HepG2 (cell line): ENCODE measurements around the gene ENTPD6. TPM values are rescaled to one million over a fixed set of nuclear protein-coding genes. Genes with fewer than 3 reads are reported as not detected.
A peak's percentile ranks its signal among the peaks of the same experiment; 100 is the strongest.

Source experiments
- FUBP1 ChIP-seq: sonication (generic); formaldehyde crosslinking; IDR thresholded peaks from 2 replicates; pipeline ENCODE4 v1.5.1; 2020; ENCODE audit warnings: missing genetic modification reagents, mild to moderate bottlenecking, borderline replicate concordance
- GLMP ChIP-seq: sonication (generic); formaldehyde crosslinking; IDR thresholded peaks from 2 replicates; pipeline ENCODE4 v1.9.0; 2021; ENCODE audit warnings: missing genetic modification reagents, mild to moderate bottlenecking, borderline replicate concordance
- HES4 ChIP-seq: sonication (generic); formaldehyde crosslinking; IDR thresholded peaks from 2 replicates; pipeline ENCODE4 v1.9.0; 2021; ENCODE audit warnings: mild to moderate bottlenecking, missing genetic modification reagents, borderline replicate concordance
- STAG1 ChIP-seq: sonication (generic); formaldehyde crosslinking; IDR thresholded peaks from 2 replicates; pipeline ENCODE4 v1.4.0; 2020; ENCODE audit warnings: missing genetic modification reagents
- TMF1 ChIP-seq: sonication (generic); formaldehyde crosslinking; IDR thresholded peaks from 2 replicates; pipeline ENCODE4 v1.8.1; 2022; ENCODE audit warnings: low read depth, missing genetic modification reagents
- ZBED4 ChIP-seq: sonication (generic); formaldehyde crosslinking; IDR thresholded peaks from 2 replicates; pipeline ENCODE4 v1.4.0; 2020; ENCODE audit warnings: missing genetic modification reagents, borderline replicate concordance
- ZBTB42 ChIP-seq: sonication (generic); formaldehyde crosslinking; IDR thresholded peaks from 2 replicates; pipeline ENCODE4 v1.5.0; 2020; ENCODE audit warnings: mild to moderate bottlenecking, missing genetic modification reagents
- ZNF33B ChIP-seq: sonication (generic); formaldehyde crosslinking; IDR thresholded peaks from 2 replicates; pipeline ENCODE4 v1.5.1; 2020; ENCODE audit warnings: mild to moderate bottlenecking, missing genetic modification reagents
- ZNF431 ChIP-seq: sonication (generic); formaldehyde crosslinking; IDR thresholded peaks from 2 replicates; pipeline ENCODE4 v1.9.0; 2022; ENCODE audit warnings: missing genetic modification reagents, low read depth, mild to moderate bottlenecking, borderline replicate concordance
- ZSCAN21 ChIP-seq: sonication (generic); formaldehyde crosslinking; IDR thresholded peaks from 2 replicates; pipeline ENCODE4 v1.8.0; 2022; ENCODE audit warnings: mild to moderate bottlenecking, missing genetic modification reagents, moderate library complexity, borderline replicate concordance
- polyA plus RNA-seq, 8 experiments: library from polyadenylated mRNA; depleted of rRNA in 3 of 8; stranded (reverse) in 7 of 8; unstranded in 1 of 8; fragments of >200 nt; fragmentation: Illumina TruSeq in 4 of 8; extraction: Trizol in 4 of 8; gene quantifications; 2 replicates each; pipeline versions ENCODE4 v1.2.1 to v1.2.3, GENCODE V29; 2011 to 2016; ENCODE audit warnings: low read depth in 4 of 8, missing spikeins in 1 of 8, mixed read lengths in 1 of 8; ENCODE audit not compliant: insufficient read depth in 1 of 8
- total RNA-seq, 5 experiments: library from RNA; depleted of rRNA; stranded (reverse); fragments of >200 nt; fragmentation: Illumina TruSeq; extraction: Trizol; gene quantifications; 2 replicates each; pipeline ENCODE4 v1.2.3, GENCODE V29; 2016; ENCODE audit warnings: low read depth in 1 of 5
- TF ChIP-seq, protein P1 (sequence below): sonication (generic); formaldehyde crosslinking; IDR thresholded peaks from 2 replicates; pipeline ENCODE4 v1.5.0; 2020; ENCODE audit warnings: mild to moderate bottlenecking, missing genetic modification reagents, moderate library complexity
- TF ChIP-seq, protein P2 (sequence below): sonication (generic); formaldehyde crosslinking; IDR thresholded peaks from 2 replicates; pipeline ENCODE4 v1.8.0; 2022; ENCODE audit warnings: mild to moderate bottlenecking, missing genetic modification reagents
- TF ChIP-seq, protein P3 (sequence below): IDR thresholded peaks from 2 replicates; pipeline ENCODE4 v1.6.1; 2016; ENCODE audit warnings: low read depth, control low read depth

The ENTPD6 gene
- total and polyA plus RNA-seq, 2 of the 13 experiments (the other 11 are each of a cell fraction or from before 2014, with no cell fraction given), result 164 to 172 TPM

GRCh38 chr20:25197183-25197869 is 1.8 kb downstream of the ENTPD6 start (continued):
- TF ChIP-seq ZSCAN21 (CRISPR knock-in tag), result 0 out of 2 replicates have a peak, but pooled peaks have one; percentile 41
- no peak for TF ChIP-seq ZBTB42
- 0 out of 2 replicates have a peak, but pooled peaks have one; percentile 57 for TF ChIP-seq FUBP1 (CRISPR knock-in tag)
- TF ChIP-seq GLMP (CRISPR knock-in tag), result 0 out of 2 replicates have a peak, but pooled peaks have one; percentile 49
- no peak for TF ChIP-seq ZBED4 (CRISPR knock-in tag)
- no peak for TF ChIP-seq TMF1
- TF ChIP-seq, protein P1, sequence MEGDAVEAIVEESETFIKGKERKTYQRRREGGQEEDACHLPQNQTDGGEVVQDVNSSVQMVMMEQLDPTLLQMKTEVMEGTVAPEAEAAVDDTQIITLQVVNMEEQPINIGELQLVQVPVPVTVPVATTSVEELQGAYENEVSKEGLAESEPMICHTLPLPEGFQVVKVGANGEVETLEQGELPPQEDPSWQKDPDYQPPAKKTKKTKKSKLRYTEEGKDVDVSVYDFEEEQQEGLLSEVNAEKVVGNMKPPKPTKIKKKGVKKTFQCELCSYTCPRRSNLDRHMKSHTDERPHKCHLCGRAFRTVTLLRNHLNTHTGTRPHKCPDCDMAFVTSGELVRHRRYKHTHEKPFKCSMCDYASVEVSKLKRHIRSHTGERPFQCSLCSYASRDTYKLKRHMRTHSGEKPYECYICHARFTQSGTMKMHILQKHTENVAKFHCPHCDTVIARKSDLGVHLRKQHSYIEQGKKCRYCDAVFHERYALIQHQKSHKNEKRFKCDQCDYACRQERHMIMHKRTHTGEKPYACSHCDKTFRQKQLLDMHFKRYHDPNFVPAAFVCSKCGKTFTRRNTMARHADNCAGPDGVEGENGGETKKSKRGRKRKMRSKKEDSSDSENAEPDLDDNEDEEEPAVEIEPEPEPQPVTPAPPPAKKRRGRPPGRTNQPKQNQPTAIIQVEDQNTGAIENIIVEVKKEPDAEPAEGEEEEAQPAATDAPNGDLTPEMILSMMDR (CRISPR knock-in tag), result peak; percentile 42
- 0 out of 2 replicates have a peak, but pooled peaks have one; percentile 66 for TF ChIP-seq ZNF33B (CRISPR knock-in tag)
- TF ChIP-seq, protein P2, sequence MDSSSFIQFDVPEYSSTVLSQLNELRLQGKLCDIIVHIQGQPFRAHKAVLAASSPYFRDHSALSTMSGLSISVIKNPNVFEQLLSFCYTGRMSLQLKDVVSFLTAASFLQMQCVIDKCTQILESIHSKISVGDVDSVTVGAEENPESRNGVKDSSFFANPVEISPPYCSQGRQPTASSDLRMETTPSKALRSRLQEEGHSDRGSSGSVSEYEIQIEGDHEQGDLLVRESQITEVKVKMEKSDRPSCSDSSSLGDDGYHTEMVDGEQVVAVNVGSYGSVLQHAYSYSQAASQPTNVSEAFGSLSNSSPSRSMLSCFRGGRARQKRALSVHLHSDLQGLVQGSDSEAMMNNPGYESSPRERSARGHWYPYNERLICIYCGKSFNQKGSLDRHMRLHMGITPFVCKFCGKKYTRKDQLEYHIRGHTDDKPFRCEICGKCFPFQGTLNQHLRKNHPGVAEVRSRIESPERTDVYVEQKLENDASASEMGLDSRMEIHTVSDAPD, result 0 out of 2 replicates have a peak, but pooled peaks have one; percentile 32
- TF ChIP-seq STAG1 (CRISPR knock-in tag), result 0 out of 2 replicates have a peak, but pooled peaks have one; percentile 10
- TF ChIP-seq, protein P3, sequence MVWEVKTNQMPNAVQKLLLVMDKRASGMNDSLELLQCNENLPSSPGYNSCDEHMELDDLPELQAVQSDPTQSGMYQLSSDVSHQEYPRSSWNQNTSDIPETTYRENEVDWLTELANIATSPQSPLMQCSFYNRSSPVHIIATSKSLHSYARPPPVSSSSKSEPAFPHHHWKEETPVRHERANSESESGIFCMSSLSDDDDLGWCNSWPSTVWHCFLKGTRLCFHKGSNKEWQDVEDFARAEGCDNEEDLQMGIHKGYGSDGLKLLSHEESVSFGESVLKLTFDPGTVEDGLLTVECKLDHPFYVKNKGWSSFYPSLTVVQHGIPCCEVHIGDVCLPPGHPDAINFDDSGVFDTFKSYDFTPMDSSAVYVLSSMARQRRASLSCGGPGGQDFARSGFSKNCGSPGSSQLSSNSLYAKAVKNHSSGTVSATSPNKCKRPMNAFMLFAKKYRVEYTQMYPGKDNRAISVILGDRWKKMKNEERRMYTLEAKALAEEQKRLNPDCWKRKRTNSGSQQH, result no peak
- TF ChIP-seq ZNF431, result peak; percentile 17; the same call in 1 of the 2 replicates
- TF ChIP-seq HES4, result 0 out of 2 replicates have a peak, but pooled peaks have one; percentile 4
